ENCODE measurements around the gene TBC1D9.

TBC1D9 gene

GRCh38 chr4:140756319-140757231, at the start of gene TBC1D9:
Gene TBC1D9, minus strand, starts transcription at chr4:140756385. Its CDS starts 340 bp downstream, at chr4:140756045.
- TF ChIP-seq CTCF (IDR thresholded peaks at IDR 0.05): no peak

GRCh38 chr4:140805293-140805692, 49.1 kb upstream of the TBC1D9 start:
- TF ChIP-seq CTCF (IDR thresholded peaks at IDR 0.05): no peak

GRCh38 chr4:140802591-140802990, 46.4 kb upstream of the TBC1D9 start:
- TF ChIP-seq CTCF (IDR thresholded peaks at IDR 0.05): no peak

GRCh38 chr4:140800666-140801065, 44.5 kb upstream of the TBC1D9 start:
- TF ChIP-seq CTCF (IDR thresholded peaks at IDR 0.05): no peak

- TF ChIP-seq CTCF (IDR thresholded peaks at IDR 0.05): no peak
Observed at GRCh38 chr4:140799686-140800225, 43.6 kb upstream of the TBC1D9 start.

GRCh38 chr4:140793291-140793690, 37.1 kb upstream of the TBC1D9 start:
- TF ChIP-seq CTCF (IDR thresholded peaks at IDR 0.05): no peak

GRCh38 chr4:140790765-140791164, 34.6 kb upstream of the TBC1D9 start:
- no peak for TF ChIP-seq CTCF (IDR thresholded peaks at IDR 0.05)

All from LNCAP (cell line).